Omental fat pad (tissue), 4 donors: ENCODE results near the gene NINJ1. TPM values are rescaled to one million over a fixed set of nuclear protein-coding genes. Genes with fewer than 3 reads are reported as not detected.

Source experiments
- ATAC-seq: fragments of 150-250 bp; one replicate; pipeline ENCODE4 v1.9.1; 2016; ENCODE audit warnings: mild to moderate bottlenecking, moderate library complexity; ENCODE audit not compliant: low FRiP score
- DNase-seq: peaks from one replicate; pipeline ENCODE4 v3.0.0-alpha.2; 2019; ENCODE audit warnings: low spot score
- total RNA-seq, 4 donors: library from RNA; depleted of rRNA; stranded (reverse); fragments of >200 nt; gene quantifications; one replicate each; pipeline ENCODE4 v1.1.0, GENCODE V29; 2016
- TF ChIP-seq, protein P1 (sequence below), 3 donors: fragments of 450-650 bp; IDR thresholded peaks; one replicate each; pipeline ENCODE4 v1.5.1; 2016 to 2017; ENCODE audit warnings: antibody characterized with exemption in 3 of 3, mild to moderate bottlenecking in 3 of 3, moderate library complexity in 2 of 3

The NINJ1 gene
- total RNA-seq, 4 donors from 2014 or later = 63.3 to 137 (median 104) TPM

DNA sequence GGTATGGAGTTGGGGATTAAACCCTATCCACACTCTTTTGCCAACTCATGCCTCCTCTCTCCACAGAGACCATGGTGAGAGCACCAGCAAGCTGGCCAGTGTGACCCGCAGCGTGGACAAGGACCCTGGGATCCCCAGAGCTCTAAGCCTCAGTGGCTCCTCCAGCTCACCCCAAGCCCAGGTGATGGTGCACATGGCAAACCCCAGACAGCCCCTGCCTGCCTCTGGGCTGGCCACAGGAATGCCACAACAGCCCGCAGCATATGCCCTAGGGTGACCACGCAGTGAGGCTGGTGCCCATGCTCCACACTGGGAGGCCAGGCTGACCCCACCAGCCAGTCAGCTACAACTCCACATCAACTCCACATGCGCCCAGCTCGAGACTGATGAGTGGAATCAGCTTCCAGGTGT is 49.6 kb downstream of the NINJ1 start:
- ATAC-seq = no peak
- DNase-seq = no peak
- TF ChIP-seq, protein P1, sequence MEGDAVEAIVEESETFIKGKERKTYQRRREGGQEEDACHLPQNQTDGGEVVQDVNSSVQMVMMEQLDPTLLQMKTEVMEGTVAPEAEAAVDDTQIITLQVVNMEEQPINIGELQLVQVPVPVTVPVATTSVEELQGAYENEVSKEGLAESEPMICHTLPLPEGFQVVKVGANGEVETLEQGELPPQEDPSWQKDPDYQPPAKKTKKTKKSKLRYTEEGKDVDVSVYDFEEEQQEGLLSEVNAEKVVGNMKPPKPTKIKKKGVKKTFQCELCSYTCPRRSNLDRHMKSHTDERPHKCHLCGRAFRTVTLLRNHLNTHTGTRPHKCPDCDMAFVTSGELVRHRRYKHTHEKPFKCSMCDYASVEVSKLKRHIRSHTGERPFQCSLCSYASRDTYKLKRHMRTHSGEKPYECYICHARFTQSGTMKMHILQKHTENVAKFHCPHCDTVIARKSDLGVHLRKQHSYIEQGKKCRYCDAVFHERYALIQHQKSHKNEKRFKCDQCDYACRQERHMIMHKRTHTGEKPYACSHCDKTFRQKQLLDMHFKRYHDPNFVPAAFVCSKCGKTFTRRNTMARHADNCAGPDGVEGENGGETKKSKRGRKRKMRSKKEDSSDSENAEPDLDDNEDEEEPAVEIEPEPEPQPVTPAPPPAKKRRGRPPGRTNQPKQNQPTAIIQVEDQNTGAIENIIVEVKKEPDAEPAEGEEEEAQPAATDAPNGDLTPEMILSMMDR (IDR thresholded peaks at IDR 0.05) = no peak

DNA sequence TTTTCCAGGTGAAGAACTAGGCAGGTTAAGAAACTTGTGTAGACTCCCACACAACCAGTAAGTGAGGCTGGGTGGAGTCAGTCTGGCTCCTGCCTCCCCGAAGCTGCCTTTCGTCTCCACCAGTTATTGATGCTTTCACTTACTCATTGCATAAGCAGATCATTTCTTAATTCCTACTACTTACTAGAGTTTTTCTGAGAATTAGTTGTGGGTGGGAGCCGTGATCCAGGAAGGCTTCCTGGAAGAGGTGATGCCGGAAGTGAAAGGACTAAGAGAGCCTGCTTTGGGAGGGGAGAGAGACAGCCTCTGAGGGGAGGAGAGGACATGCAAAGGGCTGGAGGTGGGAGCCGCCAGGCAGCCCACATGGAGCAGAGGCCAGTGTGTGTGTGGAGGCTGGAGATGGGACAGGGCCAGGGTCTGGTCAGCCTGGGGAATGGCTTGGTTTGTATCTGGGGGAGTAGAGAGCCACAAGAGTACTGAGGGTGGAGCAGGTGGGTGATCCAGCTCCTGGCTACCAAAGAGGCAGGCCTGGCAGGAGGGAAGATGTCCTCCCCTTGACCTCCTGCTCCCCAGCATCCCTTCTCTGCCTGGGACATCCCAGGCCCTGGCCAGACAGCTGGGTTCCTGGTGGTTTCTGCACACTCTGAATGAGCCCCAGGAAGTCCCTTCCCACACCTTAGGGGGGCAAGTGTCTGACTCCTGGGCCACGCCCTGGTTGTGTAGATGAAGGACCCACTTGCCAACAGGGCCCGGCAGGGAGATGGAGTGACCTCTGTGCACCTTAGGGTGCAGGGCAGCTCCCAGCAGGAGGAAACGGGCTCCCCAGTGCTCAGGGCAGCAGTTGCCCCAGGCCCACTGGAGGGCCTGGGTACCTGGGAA is 50.2 kb downstream of the NINJ1 start:
- ATAC-seq = peak; percentile 70
- TF ChIP-seq, protein P1 (IDR thresholded peaks at IDR 0.05) = no peak
- DNase-seq = no peak

DNA sequence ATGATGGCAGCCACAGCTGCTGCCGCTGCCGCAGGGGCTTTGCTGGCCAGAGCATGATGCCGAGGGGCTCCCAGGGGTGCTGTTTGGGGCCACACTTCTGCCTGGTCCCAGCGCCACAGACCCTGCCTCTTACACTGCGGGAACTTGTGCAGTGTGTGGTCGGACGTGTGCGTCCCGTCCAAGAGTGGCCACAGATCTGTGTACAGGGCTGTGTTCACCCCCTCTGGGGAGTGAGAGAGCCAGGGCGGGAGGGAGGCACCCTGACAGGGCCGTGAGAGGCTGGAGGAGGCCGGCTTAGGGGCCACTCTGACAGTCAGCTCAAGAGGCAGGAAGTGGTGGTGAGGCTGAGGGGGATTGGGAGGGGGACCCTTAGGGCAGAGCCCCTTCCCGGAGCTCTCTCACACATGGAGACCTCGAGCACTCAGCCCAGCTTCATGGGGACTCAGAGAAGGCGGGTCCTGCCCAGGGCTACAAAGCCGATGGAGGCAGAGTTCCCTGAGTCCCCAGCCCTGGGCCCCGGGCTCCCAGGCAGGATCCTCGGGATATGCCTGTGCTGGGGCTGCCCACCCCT is 51.1 kb downstream of the NINJ1 start:
- ATAC-seq (peak; percentile 1), DNase-seq (no peak)
- TF ChIP-seq, protein P1 (IDR thresholded peaks at IDR 0.05) = no peak

DNA sequence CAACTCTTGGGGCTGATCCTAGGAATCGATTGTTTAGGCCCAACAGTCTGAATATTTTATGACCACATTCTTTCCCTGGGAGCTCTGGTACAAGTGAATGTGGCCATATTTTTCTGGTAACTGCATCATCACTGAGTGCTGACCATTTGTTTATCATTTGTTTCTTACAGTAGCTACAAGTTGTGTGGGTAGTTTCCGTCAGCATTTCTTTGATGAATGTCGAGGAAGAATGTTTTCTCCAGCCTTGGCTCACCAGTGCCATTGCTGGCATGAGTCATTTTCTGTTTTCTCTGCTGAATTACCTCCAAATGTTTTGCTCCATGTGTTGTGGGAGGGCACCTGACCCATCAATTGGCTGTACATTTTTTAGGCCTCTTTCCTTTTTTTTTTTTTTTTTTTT is 52.1 kb downstream of the NINJ1 start:
- ATAC-seq (peak; percentile 75), DNase-seq (no peak)
- TF ChIP-seq, protein P1 (IDR thresholded peaks at IDR 0.05) = no peak

DNA sequence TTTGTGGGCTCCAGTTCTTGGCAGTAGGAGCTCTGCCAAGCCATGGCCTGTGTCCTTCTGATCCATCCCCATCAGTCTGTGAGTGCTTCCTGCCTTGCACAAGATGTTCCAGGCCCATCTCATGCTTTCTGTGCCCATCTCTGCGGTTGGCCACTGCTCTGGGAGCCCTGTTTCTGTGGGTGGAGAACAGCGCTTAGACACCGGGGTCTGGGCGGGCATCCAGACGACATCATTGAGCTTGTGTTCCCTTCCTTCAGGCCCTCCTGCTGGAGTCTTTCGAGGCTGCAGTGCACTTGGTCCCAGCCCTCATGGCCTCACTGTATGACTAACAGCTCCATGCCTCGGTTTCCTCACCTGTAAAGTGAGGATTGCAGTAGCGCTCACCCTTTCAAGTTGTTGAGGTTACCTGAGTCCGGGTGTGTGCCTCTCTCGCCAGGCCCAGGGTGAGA is 52.9 kb downstream of the NINJ1 start:
- DNase-seq = no peak
- ATAC-seq = no peak
- TF ChIP-seq, protein P1 (IDR thresholded peaks at IDR 0.05) = no peak

DNA sequence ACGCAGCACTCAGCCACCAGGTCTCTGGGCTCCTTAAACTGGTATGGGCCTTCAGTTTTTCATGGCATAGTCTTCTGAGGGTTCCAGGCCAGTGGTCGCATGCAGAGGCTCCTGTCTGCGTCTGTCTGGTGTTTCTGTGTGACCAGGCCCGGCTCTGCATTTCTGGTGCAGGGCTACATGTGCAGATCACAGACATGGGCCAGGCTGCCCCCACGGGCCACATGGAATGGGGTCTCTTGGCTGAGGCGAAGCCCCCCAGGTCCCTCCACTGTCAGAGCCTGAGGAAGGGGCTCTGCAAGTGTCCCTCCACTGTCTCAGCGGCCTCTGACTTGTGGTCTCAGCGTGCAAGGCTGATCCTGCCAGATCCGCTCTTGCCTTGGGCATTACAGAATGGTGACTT is 53.6 kb downstream of the NINJ1 start:
- TF ChIP-seq, protein P1 (IDR thresholded peaks at IDR 0.05) = no peak
- no peak for ATAC-seq
- no peak for DNase-seq
